GM18909 (cell line): ENCODE measurements around the gene PUM2.
"Not testable (repeated sequence)": the region's sequence is repeated elsewhere in the genome, so short reads cannot be mapped to it uniquely, and the experiment has no call there.

ENCODE experiments used
- ATAC-seq: cut with Tn5 transposase; IDR thresholded peaks from one replicate; pipeline ENCODE4 v1.9.1; 2021; ENCODE audit warnings: mild to moderate bottlenecking; ENCODE audit not compliant: unreplicated experiment, poor library complexity

Gene PUM2

DNA sequence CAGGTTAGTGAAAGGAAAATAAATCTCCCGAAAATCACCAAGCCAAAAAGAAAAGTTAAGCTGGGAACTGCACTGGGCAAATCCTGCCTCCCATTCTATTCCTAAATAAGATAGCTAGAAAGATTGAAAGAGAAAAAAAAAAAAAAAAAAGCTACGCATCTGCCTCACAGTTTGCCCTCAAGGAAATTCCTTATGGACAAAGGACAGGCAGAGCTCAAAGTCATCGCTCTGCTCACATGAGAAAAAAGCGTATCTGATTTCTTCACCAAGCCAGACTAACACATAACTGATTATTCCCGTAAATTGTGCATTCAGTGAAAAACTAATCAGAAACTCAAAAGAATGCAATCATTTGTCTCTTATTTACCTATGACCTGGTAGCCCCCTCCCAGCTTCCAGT, 50.0 kb downstream of the PUM2 start:
- no peak for ATAC-seq

GRCh38 chr2:20299113-20299512, 51.5 kb downstream of the PUM2 start:
- ATAC-seq = no peak

DNA sequence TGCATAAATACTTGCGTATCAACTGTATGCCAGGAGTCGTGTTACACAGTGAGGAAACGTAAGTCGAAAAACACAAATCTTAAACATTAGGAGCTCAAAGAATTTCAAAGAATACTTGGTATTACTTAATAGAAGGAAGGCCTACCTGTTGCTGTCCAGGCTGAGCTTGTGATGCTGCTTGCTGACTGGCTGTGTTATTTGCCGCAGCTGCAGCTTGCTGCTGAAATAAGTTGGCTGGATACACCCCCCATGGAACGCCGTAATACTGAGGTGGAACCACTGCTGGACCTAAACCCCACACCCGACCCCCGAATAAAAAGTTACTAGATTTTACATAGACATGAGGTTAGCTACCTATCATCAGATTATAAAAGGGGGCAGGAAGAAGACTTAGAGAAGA, 56.4 kb downstream of the PUM2 start:
- no peak for ATAC-seq

- no peak for ATAC-seq
Observed at GRCh38 chr2:20292984-20293383, 57.7 kb downstream of the PUM2 start.

GRCh38 chr2:20291846-20292408, 58.7 kb downstream of the PUM2 start:
- ATAC-seq = no peak

DNA sequence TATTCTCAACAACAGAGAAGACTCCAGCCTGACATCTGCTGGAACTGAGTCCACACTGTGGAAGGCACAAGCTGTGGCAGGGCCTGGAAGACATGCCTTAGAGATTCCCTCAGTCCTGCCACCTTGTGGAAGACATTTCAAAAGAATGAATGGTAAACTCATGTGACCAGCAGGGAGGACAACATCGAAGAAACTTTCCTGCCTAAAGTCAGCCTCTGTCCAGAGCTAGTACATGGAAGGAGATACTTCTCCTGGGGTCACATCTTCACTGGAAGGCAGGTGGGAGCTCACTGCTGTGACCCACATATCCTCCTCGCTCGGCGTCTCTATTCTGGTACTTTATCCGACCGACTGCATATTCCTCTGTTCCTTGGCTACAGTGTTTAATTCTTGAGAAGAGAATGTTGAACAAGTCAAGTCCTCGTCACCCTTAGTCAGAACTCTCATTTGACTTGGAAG, 59.5 kb downstream of the PUM2 start:
- ATAC-seq = peak; percentile 59

DNA sequence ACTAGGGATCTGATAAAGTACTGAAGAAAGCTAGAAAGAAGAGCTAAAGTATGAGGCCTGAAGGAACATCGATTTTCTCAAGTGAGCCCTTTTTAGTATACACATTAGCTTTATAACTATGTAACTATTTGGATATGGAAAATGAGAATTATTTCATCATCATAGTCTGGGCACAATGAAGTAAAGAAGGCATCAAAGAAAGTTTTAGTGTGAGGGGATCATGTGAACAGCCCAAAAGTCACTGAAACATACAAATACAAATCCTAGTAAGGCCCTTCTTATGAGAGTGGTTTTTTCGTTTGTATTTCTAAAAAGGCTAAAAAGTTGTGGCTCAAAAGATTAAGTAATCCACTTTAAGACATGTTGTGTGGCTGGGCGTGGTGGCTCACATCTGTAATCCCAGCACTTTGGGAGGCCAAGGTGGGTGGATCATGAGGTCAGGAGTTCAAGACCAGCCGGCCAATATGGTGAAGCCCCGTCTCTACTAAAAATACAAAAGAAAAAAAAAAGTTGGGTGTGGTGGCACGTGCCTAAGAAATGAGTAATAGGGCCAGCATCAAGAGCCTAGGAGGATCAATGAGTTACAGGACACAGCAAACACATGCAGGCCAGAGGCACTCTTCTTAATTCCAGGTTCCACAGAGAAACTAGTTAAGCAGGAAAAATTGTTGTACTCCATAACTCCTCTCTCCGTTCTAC, 61.9 kb downstream of the PUM2 start:
- no peak for ATAC-seq

- ATAC-seq = no peak
Observed at GRCh38 chr2:20282916-20283592, 67.6 kb downstream of the PUM2 start.

- no peak for ATAC-seq
Observed at GRCh38 chr2:20281876-20282275, 68.8 kb downstream of the PUM2 start.

- ATAC-seq = no peak
Observed at GRCh38 chr2:20273042-20273441, 77.6 kb downstream of the PUM2 start.

- ATAC-seq = not testable (repeated sequence)
Observed at GRCh38 chr2:20268317-20268716, 82.3 kb downstream of the PUM2 start.

GRCh38 chr2:20267529-20267928, 83.1 kb downstream of the PUM2 start:
- no peak for ATAC-seq

DNA sequence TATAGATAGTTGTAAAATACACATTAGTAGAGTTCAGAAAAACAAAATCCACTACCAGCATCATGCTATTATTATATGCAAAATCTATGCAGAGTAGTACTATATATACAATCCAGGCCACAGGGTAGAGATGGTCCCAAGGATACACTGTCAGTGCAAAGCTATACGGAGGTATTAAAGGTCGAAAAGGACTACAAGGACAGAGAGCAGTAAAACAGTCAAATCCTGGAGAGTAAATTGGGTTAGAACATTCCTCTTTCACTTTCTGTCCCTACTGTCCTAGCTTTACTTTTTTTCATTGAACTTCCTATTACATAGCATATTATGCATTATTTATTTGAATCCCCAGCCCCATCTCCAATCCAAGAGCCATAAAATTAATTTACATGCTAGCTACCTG, 86.0 kb downstream of the PUM2 start:
- ATAC-seq = no peak

DNA sequence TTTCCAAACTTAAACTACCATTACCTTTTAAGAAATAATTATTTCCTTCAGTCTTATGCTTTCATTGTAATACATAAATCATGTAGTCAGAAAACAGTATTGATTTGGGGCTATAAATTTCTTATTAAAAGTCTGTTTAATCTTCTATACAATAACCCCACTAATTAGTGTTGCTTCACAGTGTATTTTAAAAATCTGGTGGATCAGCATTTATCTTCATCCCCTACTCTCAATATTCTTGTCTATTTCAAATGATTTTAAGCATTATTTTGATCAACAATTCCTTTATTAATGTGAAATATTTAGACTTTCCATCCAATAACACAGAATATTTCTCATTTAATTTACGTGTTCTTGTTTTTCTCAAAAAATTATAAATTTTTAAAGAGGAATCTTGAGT, 93.2 kb downstream of the PUM2 start:
- ATAC-seq = no peak

DNA sequence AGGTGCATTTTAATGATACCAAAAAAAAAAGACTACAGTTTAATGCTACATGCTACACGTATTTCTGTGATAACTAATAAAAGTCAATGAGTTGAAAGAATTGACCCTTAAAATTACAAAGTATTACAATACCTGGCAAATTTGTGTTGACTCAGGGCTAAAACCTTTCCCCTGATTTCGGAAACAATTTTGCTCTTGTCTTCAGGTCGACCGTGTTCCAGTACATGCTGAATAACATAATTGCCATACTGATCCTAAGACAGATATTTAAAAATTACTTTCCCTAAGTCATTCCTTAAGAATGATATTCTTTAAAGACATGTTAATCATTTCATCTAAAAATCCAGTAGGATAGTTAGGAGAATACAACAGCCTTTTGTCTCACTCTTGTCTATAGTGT, 95.9 kb downstream of the PUM2 start:
- ATAC-seq = no peak

- ATAC-seq = no peak
Observed at GRCh38 chr2:20250436-20250835, 100.2 kb downstream of the PUM2 start.

- ATAC-seq = no peak
Observed at GRCh38 chr2:20249170-20249569, 101.5 kb downstream of the PUM2 start.

- no peak for ATAC-seq
Observed at GRCh38 chr2:20247084-20247483, 103.6 kb downstream of the PUM2 start.

GRCh38 chr2:20243637-20244036, 107.0 kb downstream of the PUM2 start:
- ATAC-seq = not testable (repeated sequence)

DNA sequence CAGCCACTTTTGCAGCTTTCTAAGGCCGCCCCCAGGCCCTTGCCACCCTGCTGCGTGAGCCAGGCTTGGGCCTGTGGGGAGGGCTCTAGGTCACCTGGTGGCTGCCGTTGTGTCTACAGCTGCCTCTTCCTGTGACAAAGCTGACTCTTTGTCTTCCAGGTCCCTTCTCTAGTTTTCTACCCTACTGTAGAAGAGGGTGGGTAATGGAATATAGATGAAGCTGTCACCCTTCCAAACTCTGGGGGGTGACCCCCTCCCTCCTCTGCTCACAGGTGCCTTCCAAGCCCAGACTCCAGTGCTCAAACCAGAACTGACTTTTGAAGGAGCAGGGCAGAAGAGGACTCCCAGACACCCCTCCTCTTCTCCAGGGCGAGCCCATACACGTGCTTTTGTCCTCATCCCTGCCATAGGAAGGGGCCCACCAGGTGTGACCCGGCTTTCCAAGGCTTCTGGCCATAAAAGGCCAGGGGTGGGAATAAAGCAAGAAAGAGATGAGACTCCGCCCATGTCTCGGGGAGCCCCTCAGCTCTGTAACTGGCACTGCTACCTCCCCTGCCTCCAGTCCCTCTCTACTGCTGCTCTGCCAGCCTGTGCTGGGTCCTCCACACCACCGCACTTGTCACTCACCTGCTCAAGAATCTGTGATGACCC, 107.8 kb downstream of the PUM2 start:
- no peak for ATAC-seq
